ENCODE data around the gene DLAT.

DLAT gene

DNA sequence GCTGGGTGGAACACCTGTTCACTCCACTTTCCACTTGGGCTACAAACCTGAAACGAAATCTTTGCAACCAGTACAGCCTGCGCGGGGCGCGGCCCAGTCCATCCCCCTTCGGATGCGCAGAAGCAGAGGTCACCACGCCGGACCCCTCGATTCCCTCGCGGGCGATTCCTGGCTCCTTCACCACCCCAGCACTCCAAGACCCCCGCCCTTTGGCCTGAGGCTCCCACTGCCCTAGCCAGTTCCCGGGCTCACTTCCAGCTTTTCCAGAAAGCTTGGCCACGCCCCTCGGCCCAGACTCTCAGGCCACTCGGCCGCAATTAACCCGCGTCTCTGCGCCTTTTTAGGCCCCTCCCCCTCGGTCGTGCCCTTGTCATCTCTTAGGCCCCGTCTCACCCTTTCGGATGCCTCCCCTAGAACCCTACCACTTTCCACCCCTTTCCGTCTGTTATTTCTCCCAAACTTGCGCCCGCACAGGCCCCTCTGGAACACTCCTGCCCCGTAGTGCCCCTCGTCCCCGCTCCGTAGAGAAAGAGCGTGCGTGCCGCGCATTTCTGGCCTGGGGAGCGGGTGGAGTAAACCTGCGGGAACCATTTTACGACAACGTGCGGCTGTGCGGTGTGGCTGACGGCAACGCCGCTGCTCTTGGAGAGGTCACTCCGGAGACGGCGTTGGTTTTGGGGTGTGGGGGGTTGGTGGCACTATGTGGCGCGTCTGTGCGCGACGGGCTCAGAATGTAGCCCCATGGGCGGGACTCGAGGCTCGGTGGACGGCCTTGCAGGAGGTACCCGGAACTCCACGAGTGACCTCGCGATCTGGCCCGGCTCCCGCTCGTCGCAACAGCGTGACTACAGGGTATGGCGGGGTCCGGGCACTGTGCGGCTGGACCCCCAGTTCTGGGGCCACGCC is at the start of gene DLAT:
DLAT (plus strand) TSS at position 636 of the 906 bp plus-strand sequence; CDS start at position 701, 65 bp downstream.
- TF ChIP-seq CTCF (conservative IDR thresholded peaks at IDR 0.05; ENCODE audit: low read depth, low read length) = no peak
- peak; percentile 70 for DNase-seq (ENCODE audit: low read depth)
- H3K4me3 ChIP-seq (ENCODE audit: low read depth, low read length) = peak within 1 kb of the TSS; percentile 92

DNA sequence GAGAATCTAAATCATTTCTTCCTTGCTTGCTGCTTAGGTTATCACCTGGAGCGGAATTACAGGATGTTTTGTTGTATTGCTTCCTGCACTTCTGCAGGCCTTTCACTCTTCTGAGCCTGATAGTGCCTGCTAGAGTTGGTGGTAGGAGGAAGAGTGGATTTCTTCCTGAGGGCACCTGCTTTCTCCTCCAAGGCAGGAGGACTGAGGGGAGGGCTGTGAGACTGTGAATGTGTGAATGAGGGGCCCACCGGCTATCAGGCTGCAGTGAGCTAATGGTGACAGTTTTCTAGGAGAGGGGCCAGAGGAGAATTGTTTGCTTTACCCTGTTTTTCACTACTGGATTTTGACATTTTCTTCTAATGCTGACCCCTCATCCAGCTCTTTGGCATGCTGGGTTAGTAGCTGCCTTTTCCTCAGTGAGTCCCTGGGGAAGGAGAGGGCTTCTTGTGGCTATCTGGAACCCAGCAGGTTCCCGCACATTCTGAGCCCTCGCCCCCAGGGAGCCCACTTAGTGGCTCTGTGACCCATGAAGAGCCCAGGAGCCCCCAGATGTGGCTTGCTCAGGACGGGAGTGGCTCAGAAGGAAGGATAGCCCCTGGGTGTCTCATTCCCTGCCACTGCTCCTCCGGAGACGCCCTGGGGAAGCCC is 49.0 kb upstream of the DLAT start:
- no peak for TF ChIP-seq CTCF (conservative IDR thresholded peaks at IDR 0.05; ENCODE audit: low read depth, low read length)
- DNase-seq (ENCODE audit: low read depth) = no peak
- H3K4me3 ChIP-seq (ENCODE audit: low read depth, low read length) = peak overlapping the region; percentile 73

DNA sequence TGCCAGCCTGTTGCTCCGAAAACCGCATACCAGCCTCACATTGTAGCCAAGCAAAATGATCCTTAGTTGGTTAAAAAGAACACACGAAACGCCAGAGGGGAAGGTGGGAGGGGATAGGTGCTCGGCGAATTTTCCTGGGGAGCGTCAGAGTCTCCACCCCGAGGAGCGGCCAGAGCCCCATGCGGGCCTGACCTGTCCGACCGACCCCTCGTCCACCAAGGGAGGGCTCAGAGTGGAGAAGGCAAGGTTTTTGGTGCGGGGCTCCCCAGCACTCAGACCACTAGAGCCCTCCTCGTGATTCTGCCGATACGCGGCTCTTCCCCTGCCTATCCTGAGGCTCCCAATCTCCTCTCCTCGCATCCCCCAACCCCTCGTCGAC is 48.5 kb upstream of the DLAT start:
- H3K4me3 ChIP-seq (ENCODE audit: low read depth, low read length) = peak overlapping the region; percentile 73
- peak; percentile 17 for DNase-seq (ENCODE audit: low read depth)

DNA sequence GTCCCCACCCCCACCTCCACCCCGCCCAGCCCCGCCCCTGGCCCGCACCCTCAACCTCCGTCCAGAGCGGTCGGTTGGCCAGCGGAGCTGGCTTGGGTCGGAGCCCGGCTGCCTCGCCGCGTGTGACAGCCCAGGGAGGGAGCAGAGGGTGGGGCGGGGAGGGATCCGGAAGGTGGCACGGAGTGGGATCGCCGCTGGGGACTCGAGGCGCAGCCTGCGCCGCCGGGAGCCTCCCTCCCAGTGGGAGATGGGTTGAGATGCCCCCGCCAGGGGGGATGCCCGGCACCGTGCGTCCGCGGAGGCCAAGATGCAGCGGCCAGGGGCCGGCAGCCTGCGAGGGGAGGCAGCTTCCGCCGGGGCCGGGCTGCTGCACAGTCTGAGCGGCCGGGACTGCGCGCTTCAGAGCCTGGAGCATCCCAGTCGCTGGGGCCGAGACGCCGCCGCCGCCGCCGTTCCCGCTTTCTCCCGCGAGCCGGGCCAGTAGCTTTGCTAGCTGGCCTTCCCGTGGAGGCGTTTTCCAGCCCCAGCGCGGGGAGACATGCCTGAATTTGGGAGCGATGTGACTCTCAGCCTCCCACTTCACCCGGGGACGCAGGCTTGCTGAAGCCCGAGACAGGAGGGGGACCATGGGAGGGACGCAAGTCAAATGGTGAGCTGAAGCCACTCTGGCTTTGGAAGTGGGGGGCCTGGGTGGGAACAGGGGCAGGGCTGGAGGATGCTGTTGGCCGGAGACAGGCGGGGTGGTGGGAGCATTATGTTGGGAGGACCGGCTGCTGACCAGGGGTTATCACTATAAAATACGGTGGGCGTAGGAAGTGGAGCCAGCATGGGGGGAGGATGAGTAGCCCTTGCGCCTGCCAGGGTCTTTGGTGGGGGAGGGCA is 47.8 kb upstream of the DLAT start:
- DNase-seq (ENCODE audit: low read depth) = peak; percentile 34
- no peak for TF ChIP-seq CTCF (conservative IDR thresholded peaks at IDR 0.05; ENCODE audit: low read depth, low read length)

More for the DNA sequence above, 48.5 kb upstream of the DLAT start:
- no peak for TF ChIP-seq CTCF (conservative IDR thresholded peaks at IDR 0.05; ENCODE audit: low read depth, low read length)

GRCh38 chr11:111978028-111978771 is 47.0 kb upstream of the DLAT start:
- DNase-seq (ENCODE audit: low read depth) = peak; percentile 83

More for the DNA sequence above, 47.8 kb upstream of the DLAT start:
- peak overlapping the region; percentile 73 for H3K4me3 ChIP-seq (ENCODE audit: low read depth, low read length)

More at GRCh38 chr11:111978028-111978771, 47.0 kb upstream of the DLAT start:
- TF ChIP-seq CTCF (conservative IDR thresholded peaks at IDR 0.05; ENCODE audit: low read depth, low read length) = peak; percentile 23
- H3K4me3 ChIP-seq (ENCODE audit: low read depth, low read length) = peak overlapping the region; percentile 73

All from choroid plexus epithelial cell (primary cell).